ENCODE data around the gene SPG11.

- TF ChIP-seq CTCF (IDR thresholded peaks at IDR 0.05) (no peak), POLR2A (IDR thresholded peaks at IDR 0.05) (no peak), POLR2AphosphoS5 (IDR thresholded peaks at IDR 0.05) (no peak), EP300 (IDR thresholded peaks at IDR 0.05) (no peak)
Observed at GRCh38 chr15:44633603-44634002, 29.9 kb downstream of the SPG11 start.
